GM06990 (cell line): ENCODE measurements around the gene SULF2.

Experiments used
- DNase-seq: peaks from one replicate; pipeline ENCODE4 v3.0.0-alpha.2; 2011; ENCODE audit not compliant: insufficient read length; ENCODE audit errors: extremely low read depth
- H3K27me3 ChIP-seq: replicated peaks from 2 replicates; pipeline ENCODE4 v1.6.0; 2011; ENCODE audit warnings: low read length; ENCODE audit not compliant: control insufficient read depth, insufficient read depth
- H3K36me3 ChIP-seq: 2 replicates; pipeline ENCODE4 v1.5.1; 2011; ENCODE audit warnings: low read length; ENCODE audit not compliant: control insufficient read depth, insufficient read depth
- H3K4me3 ChIP-seq: replicated peaks from 2 replicates; pipeline ENCODE4 v1.5.1; 2011; ENCODE audit warnings: low read depth, mild to moderate bottlenecking, control low read depth, low read length
- CTCF ChIP-seq: IDR thresholded peaks from 2 replicates; pipeline ENCODE4 v1.5.1; 2011; ENCODE audit warnings: low read length, control low read depth, mild to moderate bottlenecking, inconsistent platforms; ENCODE audit not compliant: insufficient read depth, poor library complexity, severe bottlenecking

The SULF2 gene

GRCh38 chr20:47777220-47777619, 8.1 kb downstream of the SULF2 start:
- H3K4me3 ChIP-seq: no peak overlapping the region
- no peaks in the 10 kb centered on the region; the same call in 1 of the 2 replicates for H3K36me3 ChIP-seq
- no peak for DNase-seq
- H3K27me3 ChIP-seq: no peaks in the 10 kb centered on the region
- no peak for TF ChIP-seq CTCF

- DNase-seq: no peak
- no peaks in the 10 kb centered on the region for H3K27me3 ChIP-seq
- no peak for TF ChIP-seq CTCF
- no peaks in the 10 kb centered on the region; the same call in 1 of the 2 replicates for H3K36me3 ChIP-seq
- H3K4me3 ChIP-seq: no peak overlapping the region
These were observed 8.6 kb downstream of the SULF2 start for GRCh38 chr20:47776639-47777038.

GRCh38 chr20:47775841-47776240, 9.4 kb downstream of the SULF2 start:
- no peak for TF ChIP-seq CTCF
- no peaks in the 10 kb centered on the region; the same call in 1 of the 2 replicates for H3K36me3 ChIP-seq

GRCh38 chr20:47775039-47775438, 10.2 kb downstream of the SULF2 start:
- DNase-seq: no peak
- Histone ChIP-seq H3K36me3 (no peaks in the 10 kb centered on the region), H3K27me3 (no peaks in the 10 kb centered on the region), H3K4me3 (no peak overlapping the region)
- no peak for TF ChIP-seq CTCF

More at GRCh38 chr20:47775841-47776240, 9.4 kb downstream of the SULF2 start:
- Histone ChIP-seq H3K4me3 (no peak overlapping the region), H3K27me3 (no peaks in the 10 kb centered on the region)
- DNase-seq: no peak

GRCh38 chr20:47774131-47774777, 11.0 kb downstream of the SULF2 start:
- DNase-seq: no peak
- Histone ChIP-seq H3K36me3 (no peaks in the 10 kb centered on the region), H3K4me3 (no peak overlapping the region), H3K27me3 (no peaks in the 10 kb centered on the region)
- no peak for TF ChIP-seq CTCF

- Histone ChIP-seq H3K4me3 (no peak overlapping the region), H3K27me3 (no peaks in the 10 kb centered on the region), H3K36me3 (no peaks in the 10 kb centered on the region)
- TF ChIP-seq CTCF: no peak
- DNase-seq: no peak
These were observed 11.9 kb downstream of the SULF2 start for GRCh38 chr20:47773371-47773786.
